GM21786 (cell line): ENCODE results near the gene ASS1.
"Not testable (repeated sequence)": the region's sequence is repeated elsewhere in the genome, so short reads cannot be mapped to it uniquely, and the experiment has no call there.

Experiments used
- ATAC-seq: cut with Tn5 transposase; IDR thresholded peaks from one replicate; pipeline ENCODE4 v1.9.1; 2021; ENCODE audit not compliant: unreplicated experiment

The ASS1 gene

DNA sequence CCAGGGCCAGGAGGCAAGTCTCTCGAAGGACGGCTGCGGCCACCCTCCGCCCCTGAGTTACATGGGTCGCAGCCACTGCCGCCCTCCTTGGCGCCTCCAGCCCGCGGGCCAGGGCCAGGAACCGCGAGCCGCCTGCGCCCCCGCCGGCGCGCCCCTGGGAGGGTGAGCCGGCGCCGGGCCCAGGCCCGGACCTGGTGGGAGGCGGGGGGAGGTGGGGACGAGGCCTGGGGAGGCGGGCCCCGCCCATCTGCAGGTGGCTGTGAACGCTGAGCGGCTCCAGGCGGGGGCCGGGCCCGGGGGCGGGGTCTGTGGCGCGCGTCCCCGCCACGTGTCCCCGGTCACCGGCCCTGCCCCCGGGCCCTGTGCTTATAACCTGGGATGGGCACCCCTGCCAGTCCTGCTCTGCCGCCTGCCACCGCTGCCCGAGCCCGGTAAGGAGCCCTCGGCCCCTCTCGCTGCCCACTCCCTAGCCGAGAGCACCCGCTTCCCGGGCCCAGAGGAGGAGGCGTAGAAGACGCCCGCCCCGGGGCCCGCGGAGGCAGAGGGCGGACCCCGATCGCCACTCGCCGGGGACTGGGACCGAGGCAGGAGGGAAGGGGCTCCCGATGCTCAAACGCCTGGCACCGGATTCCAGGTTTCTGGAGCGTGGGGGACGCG lies at the start of gene ASS1:
ASS1 (plus strand) TSS at position 397 of the 657 bp plus-strand sequence. CDS start 7,268 bp downstream, outside the sequence.
- no peak for ATAC-seq

GRCh38 chr9:130395810-130396435 lies 48.8 kb upstream of the ASS1 start:
- no peak for ATAC-seq

DNA sequence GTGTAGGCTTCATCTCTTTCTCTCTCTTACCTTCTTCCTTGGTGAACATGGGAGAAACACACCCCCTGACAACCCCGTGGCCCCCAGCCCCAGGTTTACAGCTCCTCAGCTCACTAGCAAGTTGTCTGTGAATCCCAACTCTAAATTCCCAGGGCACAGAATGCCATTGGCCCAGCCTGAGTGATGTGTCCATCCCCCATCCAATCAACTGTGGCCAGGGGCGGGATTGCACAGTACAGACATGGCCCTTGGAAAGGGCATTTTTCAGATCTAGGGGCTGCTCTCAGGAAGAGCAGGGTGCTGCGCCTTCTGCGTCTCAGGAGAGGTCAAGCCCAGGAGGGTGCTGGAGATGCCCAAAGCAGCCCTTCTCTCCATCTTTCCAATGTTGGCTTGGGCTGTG lies 48.2 kb upstream of the ASS1 start:
- no peak for ATAC-seq

DNA sequence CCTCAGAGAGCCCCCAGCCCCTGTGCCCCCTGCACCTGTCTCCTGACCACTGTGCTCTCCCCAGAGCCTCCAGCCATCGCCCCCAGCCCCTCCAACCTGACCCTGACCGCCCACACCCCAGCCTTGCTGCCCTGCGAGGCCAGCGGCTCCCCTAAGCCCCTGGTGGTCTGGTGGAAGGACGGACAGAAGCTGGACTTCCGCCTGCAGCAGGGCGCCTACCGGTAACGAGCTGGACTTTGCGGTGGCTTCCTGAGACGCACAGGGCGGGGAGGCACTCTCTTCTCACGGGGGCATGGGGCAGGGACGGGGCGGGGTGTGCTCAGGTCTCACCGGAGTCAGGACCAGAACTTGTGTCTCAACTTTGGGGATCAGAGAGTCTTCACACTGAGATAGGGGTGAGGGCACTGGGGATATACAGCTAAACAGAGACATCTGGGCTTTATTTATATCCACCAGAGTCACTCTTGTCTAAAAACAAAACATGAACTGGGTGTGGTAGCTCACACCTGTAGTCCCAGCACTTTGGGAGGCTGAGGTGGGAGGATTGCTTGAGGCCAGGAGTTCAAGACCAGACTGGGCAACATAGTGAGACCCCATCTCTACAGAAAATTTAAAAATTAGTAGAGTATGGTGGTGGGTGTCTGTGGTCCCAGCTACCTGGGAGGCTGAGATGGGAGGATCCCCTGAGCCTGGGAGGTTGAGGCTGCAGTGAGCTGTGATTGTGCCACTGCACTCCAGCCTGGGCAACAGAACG lies 46.1 kb upstream of the ASS1 start:
- no peak for ATAC-seq

GRCh38 chr9:130399768-130400167 lies 45.0 kb upstream of the ASS1 start:
- ATAC-seq = no peak

DNA sequence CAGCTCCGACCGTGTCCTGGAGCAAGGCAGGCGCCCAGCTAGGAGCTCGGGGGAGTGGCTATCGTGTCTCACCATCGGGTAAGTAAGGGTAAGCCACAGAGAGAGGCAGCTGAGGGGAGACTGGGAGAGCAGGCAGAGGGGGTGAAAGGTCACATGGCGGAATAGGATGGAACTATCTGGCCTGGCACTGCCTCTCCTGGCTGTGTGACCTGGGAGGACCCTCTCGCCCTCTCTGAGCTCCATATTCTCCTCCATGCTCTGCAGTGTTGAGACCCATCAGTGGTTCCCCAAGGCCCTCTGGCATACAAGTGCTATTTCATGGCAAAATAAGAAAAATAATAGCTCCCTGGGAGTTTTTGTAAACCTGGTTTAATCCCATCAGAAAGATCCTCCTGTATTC lies 43.9 kb upstream of the ASS1 start:
- no peak for ATAC-seq

DNA sequence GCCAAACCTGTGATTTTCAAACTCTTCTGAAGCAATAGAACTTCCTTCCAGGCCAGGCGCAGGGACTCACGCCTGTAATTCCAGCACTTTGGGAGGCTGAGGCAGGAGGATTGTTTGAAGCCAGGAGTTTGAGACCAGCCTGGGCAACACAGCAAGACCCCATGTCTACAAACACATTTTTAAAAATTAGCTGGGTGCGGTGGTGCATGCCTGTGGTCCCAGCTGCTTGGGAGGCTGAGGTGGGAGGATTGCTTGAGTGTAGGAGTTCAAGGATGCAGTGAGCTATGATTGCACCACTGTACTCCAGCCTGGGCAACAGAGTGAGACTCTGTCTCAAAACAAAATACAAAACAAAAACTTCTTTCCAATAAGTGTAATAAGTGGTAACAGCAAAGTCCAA lies 43.0 kb upstream of the ASS1 start:
- ATAC-seq = not testable (repeated sequence)

DNA sequence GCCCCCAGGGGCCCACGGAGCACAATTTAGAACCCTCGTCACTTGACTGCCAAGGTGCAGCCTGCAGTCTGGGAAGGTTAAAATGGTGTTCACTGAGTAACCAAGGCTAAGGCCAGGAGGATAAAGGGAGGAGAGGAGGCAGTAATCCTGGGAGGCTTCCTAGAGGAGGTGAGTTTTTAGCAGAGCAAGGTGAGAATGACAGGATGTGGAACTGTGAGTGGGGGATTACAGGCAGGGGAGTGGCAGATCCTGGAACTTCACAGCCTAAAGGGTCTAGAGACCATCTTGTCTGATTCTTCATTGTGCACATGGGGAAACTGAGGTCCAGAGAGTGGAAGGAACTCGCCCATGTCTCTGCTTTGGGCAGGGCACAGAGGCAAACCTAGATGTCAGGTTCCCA lies 42.5 kb upstream of the ASS1 start:
- ATAC-seq = no peak

DNA sequence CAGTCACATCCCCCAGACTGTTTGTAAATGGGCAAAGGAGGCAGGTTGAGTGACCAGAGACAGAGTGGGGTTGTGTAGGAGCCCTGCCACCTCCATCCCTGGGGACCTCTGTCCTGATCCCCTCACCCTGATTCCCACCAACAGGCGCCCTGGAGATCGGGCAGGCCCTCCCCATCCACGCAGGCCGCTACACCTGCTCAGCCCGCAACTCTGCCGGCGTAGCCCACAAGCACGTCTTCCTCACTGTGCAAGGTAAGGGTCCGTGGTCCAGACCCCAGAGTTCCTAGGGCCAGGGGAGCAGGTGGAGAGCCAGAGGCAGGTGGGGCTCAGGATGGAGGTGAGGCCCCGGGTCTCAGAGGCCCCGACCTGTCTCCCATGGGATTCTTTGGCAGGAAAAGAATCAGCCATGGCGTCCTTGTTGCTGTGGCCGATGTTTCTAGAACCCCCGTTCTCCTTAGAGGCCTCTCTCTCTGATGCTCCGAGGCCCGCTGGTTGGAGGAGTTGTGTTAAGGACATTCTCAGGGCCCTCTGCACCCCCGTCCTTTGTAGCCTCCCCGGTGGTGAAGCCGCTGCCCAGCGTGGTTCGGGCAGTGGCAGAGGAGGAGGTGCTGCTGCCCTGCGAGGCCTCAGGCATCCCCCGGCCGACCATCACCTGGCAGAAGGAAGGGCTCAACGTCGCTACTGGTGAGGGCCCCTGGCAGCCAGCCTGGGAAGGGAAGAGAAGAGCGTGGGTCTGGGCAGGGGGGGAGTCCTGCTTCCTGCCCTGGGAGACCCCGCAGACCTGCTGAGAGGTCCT lies 41.9 kb upstream of the ASS1 start:
- no peak for ATAC-seq

DNA sequence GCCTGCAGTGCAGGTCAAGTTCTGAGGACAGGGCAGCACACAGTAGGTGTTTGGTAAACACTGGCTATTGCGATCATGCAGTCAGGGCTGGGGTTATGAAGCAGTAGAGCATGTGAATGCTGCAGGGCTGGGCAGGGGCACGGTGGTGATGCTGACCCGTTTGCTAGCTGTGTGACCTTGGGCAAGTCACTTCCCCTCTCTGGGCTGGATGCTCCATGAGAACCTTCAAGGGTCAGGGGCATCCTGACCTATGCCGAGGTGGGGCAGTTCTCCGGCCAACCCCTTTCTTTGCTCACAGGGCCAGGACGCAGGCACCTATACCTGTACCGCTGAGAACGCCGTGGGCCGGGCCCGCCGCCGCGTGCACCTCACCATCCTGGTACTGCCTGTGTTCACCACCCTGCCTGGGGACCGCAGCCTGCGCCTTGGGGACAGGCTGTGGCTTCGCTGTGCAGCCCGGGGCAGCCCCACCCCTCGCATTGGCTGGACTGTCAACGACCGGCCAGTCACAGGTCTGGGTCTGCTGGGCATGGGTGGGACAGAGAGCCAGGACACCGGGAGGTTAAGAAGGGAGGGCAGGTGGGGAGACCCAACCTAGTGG lies 39.0 kb upstream of the ASS1 start:
- no peak for ATAC-seq

DNA sequence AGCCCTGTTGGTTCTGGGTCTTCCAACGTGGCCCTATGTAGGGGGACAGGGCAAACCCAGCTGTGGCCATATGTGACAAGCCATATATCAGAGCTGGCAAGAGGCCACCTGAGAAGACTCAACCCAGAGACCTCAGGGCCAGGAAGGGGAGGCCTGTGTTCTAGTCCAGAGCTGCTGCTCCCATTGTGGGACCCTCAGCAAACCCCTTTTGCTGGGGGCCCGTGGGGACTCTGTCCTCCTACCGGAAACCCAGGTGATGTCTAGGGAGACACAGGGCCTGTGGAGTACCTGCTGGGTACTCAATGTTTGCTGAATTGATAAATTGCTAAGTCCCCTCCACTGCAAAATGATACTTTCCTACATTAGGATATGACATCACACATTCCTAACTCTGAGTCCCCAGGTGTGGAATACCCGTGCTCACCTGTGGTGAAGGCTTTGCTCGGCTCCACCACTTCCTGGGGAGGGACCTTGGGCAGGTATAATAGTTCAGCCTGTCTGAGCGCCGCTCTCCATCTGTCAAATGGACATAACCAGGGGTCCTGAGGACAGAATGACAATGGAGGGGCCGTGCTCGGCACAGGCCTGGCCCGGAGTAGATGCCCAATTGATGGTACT lies 38.4 kb upstream of the ASS1 start:
- no peak for ATAC-seq

DNA sequence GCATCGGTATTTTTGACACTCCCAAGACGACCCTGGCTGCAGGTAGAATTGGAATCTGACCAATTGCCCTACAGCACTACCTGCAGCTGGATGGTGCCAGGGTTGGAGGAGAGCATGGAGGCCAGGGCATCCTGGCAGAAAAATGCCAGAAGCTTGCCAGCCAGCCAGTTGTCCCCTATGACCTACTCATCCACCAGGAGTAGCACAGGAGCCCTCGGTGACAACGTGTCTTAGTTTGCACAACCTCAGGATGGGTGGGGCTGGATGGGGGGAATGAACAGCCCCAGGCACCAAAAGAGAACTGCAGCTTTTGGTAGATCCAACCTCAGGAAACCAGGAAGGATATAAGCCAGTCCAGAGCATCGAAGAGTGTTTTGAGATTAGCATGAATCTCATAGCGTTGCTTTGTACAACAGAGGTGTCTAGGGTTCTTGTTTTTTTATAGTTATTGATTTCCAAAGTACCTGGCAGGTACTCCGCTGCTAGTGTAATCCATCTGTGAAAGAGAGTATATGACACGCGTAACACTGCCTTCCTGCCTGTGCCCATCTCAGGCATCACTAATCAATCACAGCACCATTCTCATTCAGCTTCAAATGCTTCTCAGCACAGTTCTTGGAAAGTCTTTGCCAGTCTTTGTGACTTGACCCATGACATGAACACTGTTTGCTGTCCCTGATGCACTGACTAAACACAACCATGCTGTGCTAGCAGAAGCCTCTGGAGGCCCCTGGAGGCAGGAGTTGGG lies 36.7 kb upstream of the ASS1 start:
- ATAC-seq = no peak

- no peak for ATAC-seq
These were observed 36.1 kb upstream of the ASS1 start for GRCh38 chr9:130408669-130409068.

DNA sequence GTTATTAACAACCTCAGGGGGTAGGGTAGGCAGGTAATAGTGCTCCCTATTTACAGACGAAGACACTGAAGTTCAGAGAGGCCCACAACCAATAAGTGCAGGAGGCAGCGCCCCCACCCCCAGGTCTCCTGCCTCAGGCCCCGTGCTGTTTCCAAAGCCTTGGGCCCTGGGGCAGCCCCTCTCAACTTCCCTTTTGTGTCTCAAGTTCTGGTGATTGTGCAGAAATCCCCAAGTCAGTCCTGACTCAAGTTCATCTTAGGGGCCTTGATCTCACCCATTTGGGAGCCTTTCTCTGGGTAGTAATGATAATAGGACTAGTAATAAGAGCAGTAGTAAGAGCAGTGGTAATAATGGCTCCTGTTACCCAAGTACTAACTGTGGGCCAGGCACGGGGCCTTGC lies 35.5 kb upstream of the ASS1 start:
- ATAC-seq = no peak

DNA sequence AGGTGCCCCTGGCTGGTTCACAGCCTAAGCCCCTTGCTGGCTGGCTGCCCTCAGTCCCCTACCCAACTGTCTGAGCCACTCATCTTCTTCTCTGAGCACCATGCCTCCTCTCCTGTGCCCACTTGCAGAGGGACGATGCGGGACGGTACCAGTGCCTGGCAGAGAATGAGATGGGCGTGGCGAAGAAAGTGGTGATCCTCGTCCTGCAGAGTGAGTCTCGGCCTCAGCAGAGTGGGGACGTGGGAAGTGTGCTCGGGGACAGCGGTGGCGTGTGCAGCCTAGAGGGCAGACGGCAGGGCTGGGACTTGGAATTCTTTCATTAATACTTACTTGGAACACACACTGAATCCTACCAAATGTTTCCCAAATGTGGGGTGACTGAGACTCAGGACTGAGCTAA lies 34.3 kb upstream of the ASS1 start:
- ATAC-seq = no peak

DNA sequence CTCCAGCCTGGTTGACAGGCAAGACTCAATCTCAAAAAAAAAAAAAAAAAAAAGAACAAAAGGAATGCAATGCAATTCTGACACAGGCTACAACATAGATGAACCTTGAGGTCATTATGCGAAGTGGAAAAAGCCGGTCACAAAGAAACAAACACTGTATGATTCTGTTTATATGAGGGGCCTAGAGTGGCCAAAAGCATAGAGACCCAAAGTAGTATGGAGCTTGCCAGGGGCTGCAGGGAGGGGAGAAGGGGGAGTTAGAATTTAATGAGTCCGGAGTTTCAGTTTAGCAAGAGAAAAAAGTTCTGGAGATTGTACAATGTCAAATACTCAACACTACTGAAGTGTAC lies 33.2 kb upstream of the ASS1 start:
- ATAC-seq = no peak

DNA sequence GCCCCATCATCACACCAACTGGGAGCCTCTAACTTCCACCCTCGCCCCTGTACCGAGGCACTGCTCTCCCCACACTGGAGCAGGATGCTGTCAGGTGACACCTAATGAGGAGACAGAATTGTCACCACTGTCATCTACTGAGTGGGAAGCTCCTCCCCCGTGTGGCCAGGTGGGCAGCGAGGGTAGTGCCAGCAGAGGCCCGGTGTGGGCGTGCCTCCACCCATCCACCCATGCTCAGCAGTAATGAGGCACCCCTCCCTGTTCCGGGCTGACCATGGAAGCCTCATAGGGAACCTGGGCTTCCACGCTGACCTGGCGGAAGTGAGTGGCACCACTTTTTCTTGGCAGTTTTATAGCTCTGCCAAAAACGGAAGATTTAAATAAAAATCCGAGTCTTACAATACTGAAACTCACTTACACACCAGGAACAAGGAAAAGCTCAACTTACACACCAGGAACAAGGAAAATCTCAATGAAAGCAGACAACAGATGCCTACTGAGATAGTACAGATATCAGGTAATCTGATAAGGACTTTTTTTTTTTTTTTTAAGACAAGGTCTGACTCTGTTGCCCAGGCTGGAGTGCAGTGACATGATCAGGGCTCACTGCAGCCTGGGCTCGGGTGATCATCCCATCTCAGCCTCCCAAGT lies 30.6 kb upstream of the ASS1 start:
- ATAC-seq = no peak

- no peak for ATAC-seq
These were observed 29.6 kb upstream of the ASS1 start for GRCh38 chr9:130414910-130415746.

DNA sequence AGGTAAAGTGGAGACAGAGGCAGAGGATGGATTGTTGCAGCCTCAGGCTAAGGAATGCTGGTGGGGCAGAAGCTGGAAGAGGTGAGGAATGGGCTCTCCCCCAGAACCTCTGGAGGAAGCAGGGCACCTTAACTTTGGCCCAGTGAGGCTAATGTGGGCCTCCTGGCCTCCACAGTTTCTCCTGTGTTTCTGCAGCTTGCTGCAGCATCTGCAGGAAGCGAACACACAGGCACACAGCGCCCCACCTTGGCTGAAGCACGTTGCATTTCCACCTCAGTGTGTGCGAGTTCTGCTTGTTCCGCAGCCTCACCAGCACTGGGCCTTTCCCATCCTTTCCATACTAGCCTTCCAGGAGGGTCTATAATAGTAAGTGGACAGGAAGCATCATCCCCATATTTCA lies 27.2 kb upstream of the ASS1 start:
- no peak for ATAC-seq
